Activated naive CD4-positive, alpha-beta T cell treated with anti-CD3 and anti-CD28 coated beads, Interleukin-2, amount 50 U/mL, for 72 hours (primary cell): Measurements from ENCODE around the gene PEDS1. TPM values are rescaled to one million over a fixed set of nuclear protein-coding genes. Genes with fewer than 3 reads are reported as not detected.
"Not testable (repeated sequence)": the region's sequence is repeated elsewhere in the genome, so short reads cannot be mapped to it uniquely, and the experiment has no call there.

Experiments
- ATAC-seq, 2 donors: fragments of 150-1000 bp; cut with Tn5 transposase; 2 replicates each; pipeline ENCODE4 v1.10.0; 2021; ENCODE audit warnings: mild to moderate bottlenecking in 2 of 2, moderate library complexity in 2 of 2
- DNase-seq, 2 donors: peaks; one replicate each; pipeline ENCODE4 v3.0.0; 2021 to 2022; ENCODE audit warnings: low spot score in 2 of 2
- H3K27ac Mint-ChIP-seq, 2 donors: one replicate each; pipeline ENCODE4 v1.8.0; 2022; ENCODE audit warnings: mild to moderate bottlenecking in 2 of 2, mixed read lengths in 2 of 2
- H3K36me3 Mint-ChIP-seq, 2 donors: one replicate each; pipeline ENCODE4 v1.8.0; 2022; ENCODE audit warnings: mixed read lengths in 2 of 2
- H3K9me3 Mint-ChIP-seq, 2 donors: one replicate each; pipeline ENCODE4 v1.8.0; 2022; ENCODE audit warnings: mixed read lengths in 2 of 2
- total RNA-seq, 2 donors: library from RNA; stranded (reverse); gene quantifications; one replicate each; pipeline ENCODE4 v1.2.3, GENCODE V29; 2022

Gene PEDS1
- total RNA-seq, 2 donors from 2014 or later, result 14.8 to 21.2 TPM

- Mint-ChIP-seq H3K36me3 (no peaks in the 10 kb centered on the region), H3K9me3 (no peaks in the 10 kb centered on the region), H3K27ac (no peak overlapping the region)
- ATAC-seq (no peak), DNase-seq (no peak)
Observed at GRCh38 chr20:50175938-50176933, 22.7 kb upstream of the PEDS1 start.

GRCh38 chr20:50174456-50174855 lies 20.9 kb upstream of the PEDS1 start:
- no peak for ATAC-seq
- Mint-ChIP-seq H3K9me3 (no peaks in the 10 kb centered on the region), H3K36me3 (no peaks in the 10 kb centered on the region), H3K27ac (no peak overlapping the region)
- DNase-seq, result no peak

- ATAC-seq (peak; percentile 48 to 80), DNase-seq (no peak)
- Mint-ChIP-seq H3K27ac (no peak overlapping the region), H3K36me3 (no peaks in the 10 kb centered on the region), H3K9me3 (no peaks in the 10 kb centered on the region)
Observed at GRCh38 chr20:50172347-50173013, 19.0 kb upstream of the PEDS1 start.

GRCh38 chr20:50170549-50171220 lies 17.2 kb upstream of the PEDS1 start:
- H3K36me3 Mint-ChIP-seq, result no peaks in the 10 kb centered on the region
- ATAC-seq, result no peak
- DNase-seq, result no peak
- no peaks in the 10 kb centered on the region for H3K9me3 Mint-ChIP-seq
- no peak overlapping the region for H3K27ac Mint-ChIP-seq

GRCh38 chr20:50169329-50169823 lies 15.9 kb upstream of the PEDS1 start:
- DNase-seq (peak; percentile 73 to 84), ATAC-seq (peak; percentile 23 to 33)
- H3K27ac Mint-ChIP-seq, result no peak overlapping the region
- no peaks in the 10 kb centered on the region for H3K9me3 Mint-ChIP-seq
- H3K36me3 Mint-ChIP-seq, result no peaks in the 10 kb centered on the region

GRCh38 chr20:50165684-50166554 lies 12.4 kb upstream of the PEDS1 start:
- DNase-seq (peak; percentile 75 to 87), ATAC-seq (peak; percentile 100)
- Mint-ChIP-seq H3K9me3 (no peaks in the 10 kb centered on the region), H3K36me3 (no peaks in the 10 kb centered on the region), H3K27ac (peak overlapping the region; percentile 34 to 55)

- Mint-ChIP-seq H3K9me3 (no peaks in the 10 kb centered on the region), H3K27ac (no peak overlapping the region), H3K36me3 (no peaks in the 10 kb centered on the region)
- ATAC-seq, result no peak
- DNase-seq, result no peak
Observed at GRCh38 chr20:50163570-50164317, 10.2 kb upstream of the PEDS1 start.

GRCh38 chr20:50161494-50161893 lies 8.0 kb upstream of the PEDS1 start:
- not testable (repeated sequence) for H3K27ac Mint-ChIP-seq, H3K9me3 Mint-ChIP-seq, ATAC-seq, DNase-seq, H3K36me3 Mint-ChIP-seq

GRCh38 chr20:50153153-50153499 lies 397 bp downstream of the PEDS1 start:
- ATAC-seq (no peak), DNase-seq (no peak)
- H3K36me3 Mint-ChIP-seq, result peaks cover 8 to 11% of the 10 kb centered on the region in 2 donors
- peak overlapping the region; percentile 90 to 93 for H3K27ac Mint-ChIP-seq
- no peaks in the 10 kb centered on the region for H3K9me3 Mint-ChIP-seq

- H3K36me3 Mint-ChIP-seq, result peaks cover 8 to 11% of the 10 kb centered on the region in 2 donors
- no peak for DNase-seq
- ATAC-seq, result no peak
- no peaks in the 10 kb centered on the region for H3K9me3 Mint-ChIP-seq
- peak overlapping the region; percentile 90 to 93 for H3K27ac Mint-ChIP-seq
Observed at GRCh38 chr20:50152394-50153152, 950 bp downstream of the PEDS1 start.

- ATAC-seq (no peak), DNase-seq (no peak)
- peak overlapping the region; percentile 70 to 90 for H3K27ac Mint-ChIP-seq
- no peaks in the 10 kb centered on the region for H3K9me3 Mint-ChIP-seq
- peaks cover 8 to 11% of the 10 kb centered on the region in 2 donors for H3K36me3 Mint-ChIP-seq
Observed at GRCh38 chr20:50151034-50151743, 2.3 kb downstream of the PEDS1 start.

- Mint-ChIP-seq H3K36me3 (peaks cover 8 to 11% of the 10 kb centered on the region in 2 donors), H3K9me3 (no peaks in the 10 kb centered on the region), H3K27ac (peak overlapping the region; percentile 70 to 90)
- DNase-seq (no peak), ATAC-seq (no peak)
Observed at GRCh38 chr20:50149481-50150254, 3.9 kb downstream of the PEDS1 start.

- peaks cover 0 to 12% of the 10 kb centered on the region in 2 donors for H3K36me3 Mint-ChIP-seq
- ATAC-seq (peak; percentile 98), DNase-seq (peak; percentile 63 to 79)
- H3K9me3 Mint-ChIP-seq, result no peaks in the 10 kb centered on the region
- H3K27ac Mint-ChIP-seq, result peak overlapping the region; percentile 90 to 99
Observed at GRCh38 chr20:50146732-50147662, 6.5 kb downstream of the PEDS1 start.
